H1 (cell line): Measurements from ENCODE around the gene RFFL. TPM values are rescaled to one million over a fixed set of nuclear protein-coding genes. Genes with fewer than 3 reads are reported as not detected.

Experiments used
- CTCF ChIA-PET: fragments of 300-600 bp; sonication (Branson Sonifier 250); formaldehyde crosslinking; loops from one replicate; lab custom pipeline; 2021; ENCODE audit not compliant: partially characterized antibody; lab: Charles Lee
- POLR2A ChIA-PET: fragments of 300-600 bp; sonication (Branson Sonifier 250); formaldehyde crosslinking; loops from one replicate; lab custom pipeline; 2021; ENCODE audit warnings: inconsistent platforms; ENCODE audit not compliant: partially characterized antibody; lab: Charles Lee
- DNase-seq, 2 experiments: peaks; one replicate each; pipeline versions ENCODE4 v3.0.0 to v3.0.0-alpha.2; 2010 to 2022; ENCODE audit warnings: low spot score in 2 of 2, low read depth in 1 of 2, mixed read lengths in 1 of 2
- FAIRE-seq: peaks from 2 replicates; lab custom pipeline; 2011; peaks lifted over from hg19 to GRCh38; lab: Jason Lieb, UNC
- H2AFZ ChIP-seq: 2 replicates; pipeline ENCODE4 v1.8.1; 2012; ENCODE audit warnings: low read length, inconsistent platforms
- H2AK5ac ChIP-seq: 2 replicates; pipeline ENCODE4 v1.6.1; 2013; ENCODE audit warnings: low read depth, low read length
- H2BK120ac ChIP-seq: replicated peaks from 2 replicates; pipeline ENCODE3; 2013; ENCODE audit warnings: low read depth, low read length, inconsistent platforms
- H2BK12ac ChIP-seq: 2 replicates; pipeline ENCODE4 v1.6.1; 2013; ENCODE audit warnings: low read depth, low read length
- H2BK15ac ChIP-seq: 2 replicates; pipeline ENCODE4 v1.6.1; 2013; ENCODE audit warnings: low read length
- H2BK20ac ChIP-seq: 2 replicates; pipeline ENCODE4 v1.6.1; 2013; ENCODE audit warnings: low read length
- H2BK5ac ChIP-seq: 2 replicates; pipeline ENCODE4 v1.6.1; 2013; ENCODE audit warnings: low read depth, low read length
- H3K14ac ChIP-seq: 2 replicates; pipeline ENCODE4 v1.6.1; 2013; ENCODE audit warnings: inconsistent platforms; ENCODE audit not compliant: insufficient read length
- H3K18ac ChIP-seq: 2 replicates; pipeline ENCODE4 v1.6.1; 2013; ENCODE audit warnings: low read length; ENCODE audit errors: extremely low read depth
- H3K23ac ChIP-seq: 2 replicates; pipeline ENCODE4 v1.6.1; 2013; ENCODE audit warnings: inconsistent platforms; ENCODE audit not compliant: insufficient read length
- H3K23me2 ChIP-seq: 2 replicates; pipeline ENCODE4 v1.6.1; 2013; ENCODE audit warnings: low read depth, low read length
- H3K27ac ChIP-seq: 2 replicates; pipeline ENCODE4 v1.6.1; 2011; ENCODE audit warnings: low read depth, low read length, inconsistent platforms
- H3K27me3 ChIP-seq, 4 experiments: replicated peaks in 1 of 4; 1 replicate in 1 of 4; 2 replicates in 3 of 4; pipeline versions ENCODE4 v1.6.1 to v1.8.1; 2011 to 2013; ENCODE audit warnings: low read length in 3 of 4, mild to moderate bottlenecking in 3 of 4, inconsistent platforms in 2 of 4, mixed read lengths in 2 of 4, moderate library complexity in 1 of 4; ENCODE audit not compliant: control insufficient read depth in 3 of 4, insufficient read depth in 3 of 4; ENCODE audit errors: extremely low read depth in 1 of 4
- H3K36me3 ChIP-seq, 4 experiments: 2 replicates each; pipeline versions ENCODE4 v1.6.1 to v1.8.1; 2011 to 2013; ENCODE audit warnings: mild to moderate bottlenecking in 4 of 4, low read length in 3 of 4, moderate library complexity in 2 of 4, control low read depth in 1 of 4, inconsistent platforms in 1 of 4; ENCODE audit not compliant: insufficient read depth in 4 of 4, control insufficient read depth in 2 of 4
- H3K4ac ChIP-seq: replicated peaks from 2 replicates; pipeline ENCODE3; 2013; ENCODE audit warnings: low read length, low read depth, mixed read lengths, inconsistent platforms; ENCODE audit not compliant: insufficient read length
- H3K4me1 ChIP-seq, 4 experiments: replicated peaks in 1 of 4; 1 replicate in 1 of 4; 2 replicates in 3 of 4; pipeline versions ENCODE4 v1.6.1 to v1.8.1; 2011 to 2013; ENCODE audit warnings: low read length in 3 of 4, inconsistent platforms in 2 of 4, mixed read lengths in 1 of 4; ENCODE audit not compliant: insufficient read depth in 4 of 4, control insufficient read depth in 3 of 4
- H3K4me2 ChIP-seq, 2 experiments: 2 replicates each; pipeline versions ENCODE4 v1.6.1 to v1.8.1; 2011 to 2013; ENCODE audit warnings: low read depth in 2 of 2, low read length in 2 of 2, control low read depth in 1 of 2, inconsistent platforms in 1 of 2, mild to moderate bottlenecking in 1 of 2; ENCODE audit not compliant: insufficient read depth in 1 of 2
- H3K4me3 ChIP-seq, 4 experiments: fragments of 200-600, 300-600 bp in 1 of 4; sonication (generic), shearing (Covaris generic), sonication (Bioruptor Twin) in 1 of 4; 2 replicates each; pipeline versions ENCODE4 v1.5.1 to v1.8.1; 2011 to 2016; ENCODE audit warnings: low read length in 4 of 4, low read depth in 3 of 4, control low read depth in 2 of 4, inconsistent platforms in 2 of 4, mild to moderate bottlenecking in 2 of 4, mixed read lengths in 1 of 4, moderate library complexity in 1 of 4; ENCODE audit not compliant: insufficient read depth in 2 of 4; ENCODE audit errors: extremely low read depth in 1 of 4
- H3K56ac ChIP-seq: replicated peaks from 2 replicates; pipeline ENCODE3; 2013; ENCODE audit warnings: low read depth, mild to moderate bottlenecking, mixed read lengths, low read length, inconsistent platforms; ENCODE audit not compliant: insufficient read length
- H3K79me1 ChIP-seq: 2 replicates; pipeline ENCODE4 v1.6.1; 2013; ENCODE audit warnings: low read depth, low read length, control low read depth
- H3K79me2 ChIP-seq, 2 experiments: 2 replicates each; pipeline versions ENCODE4 v1.6.1 to v1.8.1; 2012 to 2013; ENCODE audit warnings: low read length in 2 of 2, mild to moderate bottlenecking in 2 of 2, inconsistent platforms in 1 of 2; ENCODE audit not compliant: insufficient read depth in 2 of 2, control insufficient read depth in 1 of 2
- H3K9ac ChIP-seq, 4 experiments: replicated peaks in 1 of 4; 1 replicate in 1 of 4; 2 replicates in 3 of 4; pipeline versions ENCODE4 v1.6.1 to v1.8.1; 2011 to 2013; ENCODE audit warnings: low read depth in 3 of 4, low read length in 3 of 4, control low read depth in 2 of 4, mild to moderate bottlenecking in 2 of 4, moderate library complexity in 2 of 4, inconsistent platforms in 1 of 4; ENCODE audit errors: extremely low read depth in 1 of 4
- H3K9me3 ChIP-seq, 2 experiments: 2 replicates each; pipeline versions ENCODE4 v1.6.1 to v1.8.1; 2012 to 2013; ENCODE audit warnings: mild to moderate bottlenecking in 2 of 2, moderate library complexity in 2 of 2, control low read depth in 1 of 2, inconsistent platforms in 1 of 2, low read depth in 1 of 2, low read length in 1 of 2, mixed read lengths in 1 of 2; ENCODE audit not compliant: insufficient read depth in 2 of 2
- H4K20me1 ChIP-seq, 2 experiments: replicated peaks in 1 of 2; 2 replicates each; pipeline versions ENCODE3 to v1.8.1; 2011 to 2013; ENCODE audit warnings: inconsistent platforms in 2 of 2, low read length in 2 of 2, mild to moderate bottlenecking in 1 of 2; ENCODE audit not compliant: insufficient read depth in 2 of 2, control insufficient read depth in 1 of 2
- H4K5ac ChIP-seq: 2 replicates; pipeline ENCODE4 v1.6.1; 2013; ENCODE audit warnings: low read length, low read depth, mixed read lengths, inconsistent platforms; ENCODE audit not compliant: insufficient read length
- H4K8ac ChIP-seq: 2 replicates; pipeline ENCODE4 v1.8.0; 2013; ENCODE audit warnings: mild to moderate bottlenecking, moderate library complexity, low read length, inconsistent platforms; ENCODE audit not compliant: insufficient read depth; ENCODE audit errors: extremely low read depth
- H4K91ac ChIP-seq: replicated peaks from 2 replicates; pipeline ENCODE3; 2013; ENCODE audit warnings: low read length, mixed read lengths, inconsistent platforms; ENCODE audit not compliant: insufficient read length
- CBX5 ChIP-seq: fragments of 300-800, 300-1000 bp; sonication (generic); IDR thresholded peaks from 2 replicates; pipeline ENCODE4 v1.7.1; 2016; ENCODE audit warnings: antibody characterized with exemption, low read length, low read depth
- CBX8 ChIP-seq: fragments of 300-800, 300-1000 bp; sonication (generic); IDR thresholded peaks from 2 replicates; pipeline ENCODE4 v1.7.1; 2016; ENCODE audit warnings: low read depth, low read length, borderline replicate concordance
- CHD1 ChIP-seq: IDR thresholded peaks from 2 replicates; pipeline ENCODE4 v1.6.1; 2012; ENCODE audit warnings: low read depth, low read length, improper control_type of control experiment
- PHF8 ChIP-seq: fragments of 200-600 bp; sonication (generic); conservative IDR thresholded peaks from 2 replicates; pipeline ENCODE4 v1.7.1; 2012; ENCODE audit warnings: low read depth, mild to moderate bottlenecking, inconsistent platforms, low read length, moderate library complexity
- POLR2A ChIP-seq, 2 experiments: IDR thresholded peaks; 1 replicate in 1 of 2; 2 replicates in 1 of 2; pipeline ENCODE4 v1.6.1; 2011; ENCODE audit warnings: low read depth in 2 of 2, low read length in 2 of 2, mild to moderate bottlenecking in 2 of 2; ENCODE audit errors: control extremely low read depth in 1 of 2
- RAD21 ChIP-seq, 2 experiments: IDR thresholded peaks in 1 of 2; conservative IDR thresholded peaks in 1 of 2; 2 replicates each; pipeline ENCODE4 v1.6.1; 2011; ENCODE audit warnings: low read depth in 2 of 2, low read length in 2 of 2, improper control_type of control experiment in 1 of 2, inconsistent platforms in 1 of 2, mild to moderate bottlenecking in 1 of 2, moderate library complexity in 1 of 2
- RNF2 ChIP-seq: fragments of 200-900, 300-1000 bp; sonication (generic); IDR thresholded peaks from 2 replicates; pipeline ENCODE4 v1.7.1; 2016; ENCODE audit warnings: borderline replicate concordance, low read depth, mild to moderate bottlenecking, antibody characterized with exemption, low read length; ENCODE audit not compliant: poor library complexity, severe bottlenecking; ENCODE audit errors: missing control alignments
- SP2 ChIP-seq: IDR thresholded peaks from 2 replicates; pipeline ENCODE4 v1.6.1; 2012; ENCODE audit warnings: mild to moderate bottlenecking, low read length, inconsistent platforms
- TAF1 ChIP-seq: IDR thresholded peaks from 2 replicates; pipeline ENCODE4 v1.6.1; 2011; ENCODE audit warnings: mild to moderate bottlenecking, low read depth, low read length
- WGBS, 2 experiments: shearing (Covaris generic) in 1 of 2; methylation state at CpG; one replicate each; pipeline versions ENCODE4 v1.1.6 to v1.1.7; 2013 to 2015; ENCODE audit warnings: low lambda C conversion rate in 2 of 2, mixed read lengths in 2 of 2, inconsistent platforms in 1 of 2, low coverage in 1 of 2, missing lambda C conversion rate in 1 of 2; ENCODE audit not compliant: insufficient replicate concordance in 2 of 2, insufficient coverage in 1 of 2, insufficient read length in 1 of 2; ENCODE audit errors: extremely low coverage in 1 of 2, missing lambda C conversion rate in 1 of 2; 5-methylcytosine and 5-hydroxymethylcytosine counted together
- polyA plus RNA-seq, 7 experiments: library from polyadenylated mRNA; depleted of rRNA in 3 of 7; stranded (reverse) in 5 of 7; unstranded in 2 of 7; fragments of >200 nt in 5 of 7; fragments of 200-250 nt in 2 of 7; gene quantifications; 1 replicate in 5 of 7; 2 replicates in 1 of 7; 4 replicates in 1 of 7; pipeline versions ENCODE4 v1.2.1 to v1.2.3, GENCODE V29; 2011 to 2013; ENCODE audit warnings: missing spikeins in 2 of 7, mixed read lengths in 2 of 7
- total RNA-seq: library from RNA; stranded (reverse); fragmentation: NEBNext Ultra II Directional; extraction: Animal tissue kit (Norgen Biotek cat#: 25700); gene quantifications from 2 replicates; pipeline ENCODE4 v1.2.1, GENCODE V29; 2021
- TF ChIP-seq, protein P1 (sequence below): IDR thresholded peaks from 2 replicates; pipeline ENCODE4 v1.6.1; 2011; ENCODE audit warnings: low read length, improper control_type of control experiment

Gene RFFL
- total and polyA plus RNA-seq, 2 of the 8 experiments (the other 6 are each of a cell fraction or from before 2014, with no cell fraction given): 14.0 to 24.5 TPM

DNA sequence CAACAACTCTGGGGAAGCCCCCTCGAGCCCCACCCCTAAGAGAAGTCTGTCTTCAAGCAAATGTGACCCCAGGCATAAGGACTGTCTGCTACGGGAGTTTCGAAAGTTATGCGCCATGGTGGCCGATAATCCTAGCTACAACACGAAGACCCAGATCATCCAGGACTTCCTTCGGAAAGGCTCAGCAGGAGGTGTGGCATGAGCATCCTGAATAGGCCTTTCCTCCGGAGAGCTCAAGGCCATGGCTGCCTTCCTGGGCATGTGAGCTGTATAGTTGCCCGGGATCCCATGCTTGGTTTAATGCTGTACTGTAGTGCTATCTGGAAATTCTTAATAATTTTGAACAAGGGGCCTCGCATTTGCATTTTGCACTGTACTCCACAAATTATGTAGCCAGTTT lies 74.0 kb downstream of the RFFL start:
- Histone ChIP-seq H3K18ac (no peak overlapping the region), H3K27ac (no peak overlapping the region), H3K36me3 (peaks cover 38 to 85% (median 72%) of the 10 kb centered on the region in 4 experiments), H3K4ac (no peak overlapping the region), H3K4me1 (no peaks in the 10 kb centered on the region), H4K91ac (no peak overlapping the region), H2BK20ac (no peak overlapping the region), H3K4me2 (no peak overlapping the region), H3K9me3 (no peaks in the 10 kb centered on the region), H2AK5ac (no peak overlapping the region), H4K20me1 (peaks cover 9 to 14% of the 10 kb centered on the region in 2 experiments), H2BK15ac (no peak overlapping the region), H3K14ac (no peak overlapping the region), H2BK5ac (no peak overlapping the region), H3K4me3 (no peak overlapping the region), H2BK12ac (no peak overlapping the region), H3K23ac (no peak overlapping the region), H3K27me3 (no peaks in the 10 kb centered on the region), H3K79me2 (peaks cover 0 to 18% of the 10 kb centered on the region in 2 experiments; a peak in 2 of 4 replicates), H4K8ac (no peak overlapping the region), H2AFZ (no peak overlapping the region)
- CTCF ChIA-PET: interaction anchor here (1.5 kb wide), 1 partner anchor 8 kb away, joined by 8 read pairs; no protein-coding TSS in a partner anchor
- 92% methylated on average over 10 of the region's 10 CpGs; no CpG with 5 or more reads in 1 of the 2 experiments for WGBS, 2 experiments
- POLR2A ChIA-PET: interaction anchor here (1.1 to 6.3 kb wide), 4 partner anchors 10 to 33 kb away, joined by 3 to 44 read pairs (median 17); partner anchors contain the start of gene LIG3
- TF ChIP-seq TAF1 (no peak), RAD21 (IDR thresholded peaks at IDR 0.05 in 1 of 2, conservative IDR thresholded peaks at IDR 0.05 in 1 of 2; ENCODE audit: low read depth in 2 of 2, low read length in 2 of 2) (no peak), CHD1 (no peak), CBX8 (no peak), POLR2A (IDR thresholded peaks at IDR 0.05; ENCODE audit: control extremely low read depth in 1 of 2, low read depth in 2 of 2, low read length in 2 of 2) (no peak), SP2 (no peak), CBX5 (no peak), RNF2 (no peak), PHF8 (no peak)
- TF ChIP-seq, protein P1, sequence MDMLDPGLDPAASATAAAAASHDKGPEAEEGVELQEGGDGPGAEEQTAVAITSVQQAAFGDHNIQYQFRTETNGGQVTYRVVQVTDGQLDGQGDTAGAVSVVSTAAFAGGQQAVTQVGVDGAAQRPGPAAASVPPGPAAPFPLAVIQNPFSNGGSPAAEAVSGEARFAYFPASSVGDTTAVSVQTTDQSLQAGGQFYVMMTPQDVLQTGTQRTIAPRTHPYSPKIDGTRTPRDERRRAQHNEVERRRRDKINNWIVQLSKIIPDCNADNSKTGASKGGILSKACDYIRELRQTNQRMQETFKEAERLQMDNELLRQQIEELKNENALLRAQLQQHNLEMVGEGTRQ: no peak
- TF ChIP-seq, all 59 proteins: peak for 0
- Histone ChIP-seq H3K79me1 (peaks cover 4% of the 10 kb centered on the region; the same call in 1 of the 2 replicates), H3K9ac (no peak overlapping the region), H2BK120ac (no peak overlapping the region), H3K56ac (no peak overlapping the region), H4K5ac (no peak overlapping the region), H3K23me2 (no peaks in the 10 kb centered on the region)
- FAIRE-seq (no peak), DNase-seq (no peak)
